GM21390 (cell line): ENCODE measurements around the gene LRRC3.

Source experiments
- ATAC-seq: cut with Tn5 transposase; IDR thresholded peaks from one replicate; pipeline ENCODE4 v1.9.1; 2021; ENCODE audit not compliant: unreplicated experiment

Gene LRRC3

DNA sequence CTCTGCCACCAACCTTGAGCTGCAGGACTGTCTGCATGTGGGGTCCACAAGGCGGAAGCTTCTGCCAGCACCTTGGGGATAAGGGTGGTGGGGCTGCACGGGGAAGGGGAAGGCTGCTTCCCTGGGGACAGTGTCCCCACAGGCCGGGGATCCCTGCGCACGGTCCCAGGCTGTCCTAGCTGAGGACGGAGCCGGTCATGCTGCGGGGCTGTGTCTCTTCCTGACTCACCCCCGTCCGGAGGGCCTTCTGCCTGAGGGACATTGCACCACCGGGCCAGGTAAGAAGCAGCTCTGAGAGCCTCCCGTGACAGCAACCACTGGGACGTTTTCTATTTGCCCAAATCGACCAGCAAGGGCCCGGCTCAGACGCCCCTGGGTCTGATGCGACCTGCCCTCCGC, 54.8 kb downstream of the LRRC3 start:
- no peak for ATAC-seq

- ATAC-seq: no peak
These were observed 55.4 kb downstream of the LRRC3 start for GRCh38 chr21:44510508-44511218.

GRCh38 chr21:44511219-44511937, 56.1 kb downstream of the LRRC3 start:
- no peak for ATAC-seq
